Measurements from ENCODE around the gene APCDD1L.

DNA sequence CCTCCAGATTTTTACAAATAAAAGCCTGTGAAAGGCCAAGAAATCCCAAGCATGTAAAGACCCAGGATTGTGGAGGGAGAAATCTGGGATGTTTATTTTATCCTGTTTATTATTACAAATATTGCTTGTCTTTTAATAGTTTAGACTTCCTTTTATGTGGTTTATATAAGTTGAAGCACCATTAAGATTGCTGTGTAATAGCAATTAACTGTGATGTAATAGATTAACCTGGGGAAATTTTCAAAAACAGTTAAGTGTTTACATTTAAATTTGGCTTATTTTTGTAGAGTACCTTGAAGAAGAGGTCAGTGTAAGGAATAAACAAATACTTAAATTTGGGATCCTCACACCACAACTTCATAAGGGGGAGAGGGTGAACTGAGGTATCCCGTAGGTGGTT is 99.1 kb downstream of the APCDD1L start:
- TF ChIP-seq POLR2A (IDR thresholded peaks at IDR 0.05) (no peak), CTCF (IDR thresholded peaks at IDR 0.05) (no peak)

Data from esophagus squamous epithelium (tissue), 4 donors.